GM21423 (cell line): ENCODE measurements around the gene CACFD1.

Experiments used
- ATAC-seq: cut with Tn5 transposase; IDR thresholded peaks from one replicate; pipeline ENCODE4 v1.9.1; 2021; ENCODE audit warnings: mild to moderate bottlenecking, moderate library complexity; ENCODE audit not compliant: unreplicated experiment

CACFD1 gene

DNA sequence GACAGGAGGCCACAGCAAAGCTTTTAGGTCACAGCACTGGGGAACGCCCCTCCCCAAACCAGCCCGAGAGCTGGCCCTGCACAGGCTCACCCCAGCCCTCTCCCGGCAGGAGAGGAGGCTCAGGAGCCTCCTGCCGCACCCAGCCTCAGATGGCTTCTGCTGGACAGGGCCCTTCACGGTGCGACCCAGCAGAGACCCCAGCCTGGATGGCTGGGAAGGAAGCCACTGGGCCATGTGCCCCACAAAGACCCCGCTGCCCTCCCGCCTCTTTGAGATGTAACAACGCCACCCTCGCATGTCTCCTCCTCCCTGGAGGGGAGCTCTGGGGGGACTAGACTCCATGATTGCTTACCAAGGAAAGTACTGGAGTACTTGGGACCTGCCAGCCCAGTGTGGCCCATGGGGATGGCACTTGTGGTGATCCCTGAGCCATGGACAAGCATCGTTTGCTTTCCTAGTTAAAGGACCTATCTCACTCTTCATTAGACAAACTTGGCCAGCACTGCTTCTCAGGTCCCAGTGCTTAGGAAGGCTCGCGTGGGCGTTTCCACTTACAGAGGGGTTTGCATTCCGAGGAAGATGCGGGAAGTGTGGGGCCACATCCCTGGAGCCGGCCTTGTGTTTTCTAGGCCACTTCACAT, 56.0 kb downstream of the CACFD1 start:
- ATAC-seq: no peak

- ATAC-seq: no peak
Measured at GRCh38 chr9:133516256-133516960, 56.6 kb downstream of the CACFD1 start.

DNA sequence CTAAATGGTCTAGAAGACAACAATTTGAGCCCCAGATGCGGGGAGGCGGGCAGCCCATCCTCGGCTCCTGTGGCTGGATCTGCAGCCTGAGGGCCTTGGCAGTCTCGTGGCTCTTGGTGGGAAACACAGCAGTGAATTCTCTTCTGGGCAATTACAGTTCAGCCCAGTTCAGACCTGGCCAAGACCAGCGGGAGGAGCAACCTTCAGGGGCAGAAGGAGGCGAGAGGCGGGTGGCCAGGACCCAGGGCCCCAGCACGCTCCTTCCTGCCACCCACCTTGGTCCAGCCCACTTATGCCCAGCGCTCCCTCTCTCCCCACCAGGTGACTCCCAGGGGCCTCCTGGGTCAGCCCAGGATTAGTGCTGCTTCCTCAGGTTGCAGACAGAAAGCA, 57.2 kb downstream of the CACFD1 start:
- no peak for ATAC-seq

- ATAC-seq: no peak
Measured at GRCh38 chr9:133517711-133518110, 57.9 kb downstream of the CACFD1 start.

DNA sequence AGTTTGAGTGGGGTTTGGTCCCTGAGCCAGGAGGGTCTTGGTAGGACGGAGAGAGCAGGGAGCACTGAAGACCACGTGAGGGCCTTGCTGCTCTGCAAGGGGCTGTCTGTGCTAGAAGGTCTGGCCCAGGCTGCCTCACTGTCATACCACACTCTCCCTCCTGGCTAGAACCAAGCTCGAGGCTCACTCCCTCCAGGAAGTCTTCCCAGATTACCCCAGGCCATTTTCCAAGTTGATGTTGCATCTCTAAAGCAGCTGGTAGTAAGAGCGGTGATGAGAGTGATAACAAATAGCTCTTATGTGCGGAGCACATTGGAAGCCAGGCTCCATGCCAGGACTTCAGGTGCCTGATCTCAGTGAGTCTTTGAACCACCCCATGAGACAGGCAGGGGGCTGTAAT, 58.4 kb downstream of the CACFD1 start:
- ATAC-seq: no peak

DNA sequence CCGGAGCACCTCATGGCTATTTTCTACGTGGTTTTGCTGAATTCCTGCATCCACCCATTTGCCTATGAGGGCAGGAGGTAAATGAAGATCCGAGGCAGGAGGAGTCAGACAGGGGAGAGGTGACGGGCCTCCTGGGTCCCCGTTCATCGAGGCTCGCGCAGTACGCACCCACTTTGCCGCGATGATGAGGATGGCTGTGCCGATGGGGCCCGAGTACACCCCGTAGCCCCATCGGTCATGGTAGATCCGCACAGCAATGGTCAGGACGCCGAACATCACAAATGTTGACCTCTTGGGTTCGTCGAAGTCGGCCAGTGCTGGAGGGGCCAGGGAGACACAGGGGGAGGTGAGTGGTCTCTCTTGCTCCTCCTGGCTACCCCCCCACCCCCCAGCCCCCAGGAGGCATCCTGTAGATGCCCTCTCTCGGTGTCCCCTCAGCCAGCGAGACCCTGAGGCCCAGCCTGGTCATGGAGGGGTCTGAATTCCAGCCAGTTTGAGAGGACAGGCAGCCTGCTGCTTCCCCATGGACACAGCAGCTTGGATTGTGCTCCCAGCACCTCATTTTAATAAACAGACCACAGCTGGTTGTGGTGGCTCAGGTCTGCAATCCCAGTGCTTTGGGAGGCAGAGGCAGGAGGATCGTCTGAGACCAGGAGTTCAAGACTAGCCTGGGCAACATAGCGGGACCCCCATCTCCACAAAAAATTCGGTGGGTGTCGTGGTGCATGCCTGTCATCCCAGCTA, 59.1 kb downstream of the CACFD1 start:
- no peak for ATAC-seq

DNA sequence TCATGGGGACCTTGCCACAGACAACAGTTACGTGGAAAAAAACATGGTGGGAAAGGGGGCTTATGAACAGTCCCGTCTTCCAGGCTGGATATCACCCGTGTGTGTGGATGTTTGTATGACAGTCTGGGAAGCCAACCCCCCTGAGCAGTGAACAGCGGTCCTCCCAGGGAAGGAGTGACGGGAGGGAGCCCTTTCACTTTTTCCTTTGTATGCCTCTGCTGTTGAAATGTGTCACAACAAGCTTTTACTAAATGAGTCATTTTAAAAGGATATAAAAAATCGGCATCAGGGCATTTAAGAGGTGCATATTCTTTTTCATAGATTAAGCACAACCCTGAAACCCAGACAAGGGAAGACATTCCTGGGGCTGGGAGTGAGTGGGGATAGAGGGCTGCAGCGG, 59.9 kb downstream of the CACFD1 start:
- ATAC-seq: no peak

DNA sequence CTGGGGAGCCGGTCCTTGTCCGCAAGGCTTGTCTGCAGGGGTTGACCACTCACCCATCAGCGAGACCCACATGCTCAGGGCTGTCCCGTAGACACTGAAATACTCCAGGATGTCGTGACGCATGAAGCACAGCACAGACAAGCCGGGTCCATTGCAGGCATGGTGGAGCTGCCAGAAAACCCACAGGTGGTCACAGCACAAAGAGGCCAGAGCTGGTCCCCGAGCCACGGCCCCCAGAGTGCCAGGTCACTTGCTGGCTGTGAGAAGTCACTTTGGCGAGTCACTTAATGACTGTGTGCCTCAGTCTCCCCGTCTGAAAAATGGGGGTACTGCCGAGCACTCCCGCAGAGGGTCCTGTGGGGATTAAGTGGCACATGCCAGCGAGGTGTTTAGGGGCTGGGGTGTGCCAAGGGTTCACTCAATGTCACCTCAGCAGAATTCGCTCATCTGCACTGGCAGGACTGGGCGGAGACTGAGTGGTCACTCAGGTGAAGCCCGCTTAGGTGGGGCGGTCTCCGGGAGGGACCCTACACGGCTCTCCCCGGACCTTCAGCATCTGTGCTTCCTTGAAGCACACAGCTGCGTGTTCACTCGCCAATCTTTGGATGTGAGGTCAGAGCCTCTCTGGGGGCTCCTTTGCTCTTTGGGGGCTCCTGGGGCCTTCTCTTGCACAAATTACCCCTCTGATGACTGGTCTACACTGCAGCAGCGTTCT, 60.5 kb downstream of the CACFD1 start:
- no peak for ATAC-seq
